ENCODE data around the gene TRIM71. TPM values are rescaled to one million over a fixed set of nuclear protein-coding genes. Genes with fewer than 3 reads are reported as not detected.

TRIM71 gene
- total RNA-seq, 1 donor from 2014 or later, result 74.0 TPM

GRCh38 chr3:32842531-32842931, 24.7 kb downstream of the TRIM71 start:
- H3K9me3 Mint-ChIP-seq (ENCODE audit: unreplicated experiment), result no peaks in the 10 kb centered on the region
- no peak for DNase-seq (ENCODE audit: low spot score)
- peaks cover 66% of the 10 kb centered on the region for H3K4me1 Mint-ChIP-seq (ENCODE audit: unreplicated experiment)
- no peaks in the 10 kb centered on the region for H3K36me3 Mint-ChIP-seq (ENCODE audit: low read depth, unreplicated experiment)
- no peak for TF ChIP-seq CTCF (IDR thresholded peaks at IDR 0.05; ENCODE audit: unreplicated experiment)
- peak overlapping the region; percentile 44 for H3K27ac Mint-ChIP-seq (ENCODE audit: unreplicated experiment)
- H3K27me3 Mint-ChIP-seq (ENCODE audit: unreplicated experiment), result peaks cover 9% of the 10 kb centered on the region
- no peak overlapping the region for H3K4me3 Mint-ChIP-seq (ENCODE audit: unreplicated experiment)

- no peaks in the 10 kb centered on the region for H3K9me3 Mint-ChIP-seq (ENCODE audit: unreplicated experiment)
- no peaks in the 10 kb centered on the region for H3K36me3 Mint-ChIP-seq (ENCODE audit: low read depth, unreplicated experiment)
- DNase-seq (ENCODE audit: low spot score), result no peak
- peaks cover 9% of the 10 kb centered on the region for H3K27me3 Mint-ChIP-seq (ENCODE audit: unreplicated experiment)
- TF ChIP-seq CTCF (IDR thresholded peaks at IDR 0.05; ENCODE audit: unreplicated experiment), result no peak
- no peak overlapping the region for H3K4me3 Mint-ChIP-seq (ENCODE audit: unreplicated experiment)
- no peak overlapping the region for H3K27ac Mint-ChIP-seq (ENCODE audit: unreplicated experiment)
- H3K4me1 Mint-ChIP-seq (ENCODE audit: unreplicated experiment), result peaks cover 66% of the 10 kb centered on the region
These were observed 25.2 kb downstream of the TRIM71 start for GRCh38 chr3:32842987-32843386.

- H3K27ac Mint-ChIP-seq (ENCODE audit: unreplicated experiment), result no peak overlapping the region
- no peak for DNase-seq (ENCODE audit: low spot score)
- H3K4me3 Mint-ChIP-seq (ENCODE audit: unreplicated experiment), result no peak overlapping the region
- no peaks in the 10 kb centered on the region for H3K9me3 Mint-ChIP-seq (ENCODE audit: unreplicated experiment)
- TF ChIP-seq CTCF (IDR thresholded peaks at IDR 0.05; ENCODE audit: unreplicated experiment), result no peak
- H3K4me1 Mint-ChIP-seq (ENCODE audit: unreplicated experiment), result peaks cover 72% of the 10 kb centered on the region
- no peaks in the 10 kb centered on the region for H3K36me3 Mint-ChIP-seq (ENCODE audit: low read depth, unreplicated experiment)
- peaks cover 9% of the 10 kb centered on the region for H3K27me3 Mint-ChIP-seq (ENCODE audit: unreplicated experiment)
These were observed 25.9 kb downstream of the TRIM71 start for GRCh38 chr3:32843510-32844321.

- H3K27me3 Mint-ChIP-seq (ENCODE audit: unreplicated experiment), result peaks cover 6% of the 10 kb centered on the region
These were observed 26.5 kb downstream of the TRIM71 start for GRCh38 chr3:32844322-32844654.

More at GRCh38 chr3:32844322-32844654, 26.5 kb downstream of the TRIM71 start:
- H3K9me3 Mint-ChIP-seq (ENCODE audit: unreplicated experiment), result no peaks in the 10 kb centered on the region
- no peak for DNase-seq (ENCODE audit: low spot score)
- no peaks in the 10 kb centered on the region for H3K36me3 Mint-ChIP-seq (ENCODE audit: low read depth, unreplicated experiment)
- no peak for TF ChIP-seq CTCF (IDR thresholded peaks at IDR 0.05; ENCODE audit: unreplicated experiment)
- H3K4me1 Mint-ChIP-seq (ENCODE audit: unreplicated experiment), result peaks cover 73% of the 10 kb centered on the region
- H3K4me3 Mint-ChIP-seq (ENCODE audit: unreplicated experiment), result no peak overlapping the region
- H3K27ac Mint-ChIP-seq (ENCODE audit: unreplicated experiment), result no peak overlapping the region
